HuH-7 (cell line): ENCODE results near the gene R3HDM2.
"Not testable (repeated sequence)": the region's sequence is repeated elsewhere in the genome, so short reads cannot be mapped to it uniquely, and the experiment has no call there.

Experiments
- DNase-seq: peaks from one replicate; pipeline ENCODE4 v3.0.0; 2011; ENCODE audit warnings: low spot score

Gene R3HDM2

GRCh38 chr12:57426948-57427347, 3.9 kb downstream of the R3HDM2 start:
- not testable (repeated sequence) for DNase-seq

- DNase-seq, result no peak
Observed at GRCh38 chr12:57420482-57420881, 10.4 kb downstream of the R3HDM2 start.

GRCh38 chr12:57419495-57419894, 11.3 kb downstream of the R3HDM2 start:
- DNase-seq, result no peak

- DNase-seq, result no peak
Observed at GRCh38 chr12:57418255-57418654, 12.6 kb downstream of the R3HDM2 start.

- DNase-seq, result no peak
Observed at GRCh38 chr12:57416039-57416996, 14.5 kb downstream of the R3HDM2 start.

- DNase-seq, result no peak
Observed at GRCh38 chr12:57415088-57415487, 15.8 kb downstream of the R3HDM2 start.

- not testable (repeated sequence) for DNase-seq
Observed at GRCh38 chr12:57414160-57414559, 16.7 kb downstream of the R3HDM2 start.

GRCh38 chr12:57410534-57410933, 20.3 kb downstream of the R3HDM2 start:
- DNase-seq, result no peak

- no peak for DNase-seq
Observed at GRCh38 chr12:57404966-57405640, 25.7 kb downstream of the R3HDM2 start.

GRCh38 chr12:57402156-57402555, 28.7 kb downstream of the R3HDM2 start:
- DNase-seq, result not testable (repeated sequence)

- no peak for DNase-seq
Observed at GRCh38 chr12:57401165-57401564, 29.7 kb downstream of the R3HDM2 start.

- not testable (repeated sequence) for DNase-seq
Observed at GRCh38 chr12:57399718-57400463, 31.0 kb downstream of the R3HDM2 start.

GRCh38 chr12:57397441-57397840, 33.4 kb downstream of the R3HDM2 start:
- DNase-seq, result no peak

- no peak for DNase-seq
Observed at GRCh38 chr12:57395121-57395520, 35.7 kb downstream of the R3HDM2 start.

- DNase-seq, result no peak
Observed at GRCh38 chr12:57390174-57390573, 40.7 kb downstream of the R3HDM2 start.

GRCh38 chr12:57389033-57389432, 41.8 kb downstream of the R3HDM2 start:
- no peak for DNase-seq

- DNase-seq, result no peak
Observed at GRCh38 chr12:57388425-57388824, 42.4 kb downstream of the R3HDM2 start.

GRCh38 chr12:57386187-57386720, 44.6 kb downstream of the R3HDM2 start:
- no peak for DNase-seq

GRCh38 chr12:57385586-57385985, 45.3 kb downstream of the R3HDM2 start:
- DNase-seq, result no peak

- DNase-seq, result no peak
Observed at GRCh38 chr12:57384478-57384877, 46.4 kb downstream of the R3HDM2 start.

GRCh38 chr12:57381693-57382220, 49.1 kb downstream of the R3HDM2 start:
- no peak for DNase-seq

- no peak for DNase-seq
Observed at GRCh38 chr12:57380300-57380699, 50.5 kb downstream of the R3HDM2 start.
